ENCODE data around the gene GRHL3. TPM values are rescaled to one million over a fixed set of nuclear protein-coding genes. Genes with fewer than 3 reads are reported as not detected.

Gene GRHL3
- polyA plus RNA-seq, 12 donors = 0.09 to 36.4 (median 0.29) TPM; not detected in 3

GRCh38 chr1:24373044-24373443 is 53.9 kb downstream of the GRHL3 start:
- DNase-seq = no peak

GRCh38 chr1:24373710-24374109 is 54.6 kb downstream of the GRHL3 start:
- no peak for DNase-seq

GRCh38 chr1:24374891-24375786 is 56.0 kb downstream of the GRHL3 start:
- DNase-seq = no peak

- DNase-seq = no peak
Observed at GRCh38 chr1:24379733-24380315, 60.7 kb downstream of the GRHL3 start.

- DNase-seq = no peak
Observed at GRCh38 chr1:24380508-24380907, 61.4 kb downstream of the GRHL3 start.

- no peak for DNase-seq
Observed at GRCh38 chr1:24381256-24381655, 62.1 kb downstream of the GRHL3 start.

- DNase-seq = no peak
Observed at GRCh38 chr1:24382165-24382577, 63.0 kb downstream of the GRHL3 start.

GRCh38 chr1:24383381-24383940 is 64.3 kb downstream of the GRHL3 start:
- DNase-seq = no peak

- DNase-seq = no peak
Observed at GRCh38 chr1:24384251-24385090, 65.3 kb downstream of the GRHL3 start.

- no peak for DNase-seq
Observed at GRCh38 chr1:24385160-24385940, 66.2 kb downstream of the GRHL3 start.

GRCh38 chr1:24386241-24386640 is 67.1 kb downstream of the GRHL3 start:
- no peak for DNase-seq

GRCh38 chr1:24386931-24387330 is 67.8 kb downstream of the GRHL3 start:
- DNase-seq = no peak

- DNase-seq = no peak
Observed at GRCh38 chr1:24387636-24388175, 68.5 kb downstream of the GRHL3 start.

- DNase-seq = no peak
Observed at GRCh38 chr1:24388331-24388885, 69.3 kb downstream of the GRHL3 start.

GRCh38 chr1:24389231-24389678 is 70.1 kb downstream of the GRHL3 start:
- DNase-seq = no peak

- DNase-seq = peak; percentile 71
Observed at GRCh38 chr1:24390924-24391782, 72.0 kb downstream of the GRHL3 start.

- peak; percentile 35 for DNase-seq
Observed at GRCh38 chr1:24391882-24392603, 72.9 kb downstream of the GRHL3 start.

GRCh38 chr1:24392604-24392946 is 73.4 kb downstream of the GRHL3 start:
- DNase-seq = no peak

All from muscle of arm (tissue), 12 donors.